HEK293 (cell line): ENCODE results near the gene E2F1.

Experiments used
- CTCF ChIA-PET: fragments of 350-600 bp; formaldehyde crosslinking; extraction: SDS; loops from one replicate; lab custom pipeline; 2021; ENCODE audit warnings: antibody characterized with exemption; lab: Yijun Ruan, JAX
- POLR2A ChIA-PET: fragments of 300-600 bp; formaldehyde crosslinking; extraction: SDS; loops from one replicate; lab custom pipeline; 2020; ENCODE audit warnings: antibody characterized with exemption, inconsistent platforms; lab: Yijun Ruan, JAX
- H3K27ac ChIP-seq: fragments of 200-500 bp; sonication (Bioruptor generic); 2 replicates; pipeline ENCODE4 v1.5.1; 2014; ENCODE audit warnings: low read depth, low read length, control low read depth, inconsistent platforms; ENCODE audit errors: extremely low read depth
- H3K36me3 ChIP-seq, 2 experiments: fragments of 200-500 bp in 1 of 2; sonication (Bioruptor generic) in 1 of 2; 1 replicate in 1 of 2; 2 replicates in 1 of 2; pipeline ENCODE4 v1.5.1; 2014 to 2017; ENCODE audit warnings: inconsistent platforms in 2 of 2, low read length in 2 of 2; ENCODE audit not compliant: control insufficient read depth in 2 of 2, insufficient read depth in 1 of 2
- H3K4me1 ChIP-seq: fragments of 200-500 bp; sonication (Bioruptor generic); 2 replicates; pipeline ENCODE4 v1.5.1; 2014; ENCODE audit warnings: mild to moderate bottlenecking, low read length, inconsistent platforms; ENCODE audit not compliant: control insufficient read depth, insufficient read depth
- H3K4me3 ChIP-seq: 2 replicates; pipeline ENCODE4 v1.5.1; 2011; ENCODE audit warnings: low read depth, mild to moderate bottlenecking, control low read depth, low read length, moderate library complexity
- H3K9me3 ChIP-seq: fragments of 200-500 bp; sonication (Bioruptor generic); 2 replicates; pipeline ENCODE4 v1.5.1; 2014; ENCODE audit warnings: low read depth, low read length, inconsistent platforms; ENCODE audit not compliant: control insufficient read depth, insufficient read depth
- HOXA7 ChIP-seq: sonication (generic); formaldehyde crosslinking; IDR thresholded peaks from 2 replicates; pipeline ENCODE4 v1.8.1; 2022; ENCODE audit warnings: missing genetic modification reagents, borderline replicate concordance
- KLF17 ChIP-seq: fragments of 450-650 bp; formaldehyde crosslinking; IDR thresholded peaks from 2 replicates; pipeline ENCODE4 v1.5.1; 2016; ENCODE audit warnings: missing biosample characterization, missing genetic modification characterization
- YY1 ChIP-seq: fragments of 450-650 bp; formaldehyde crosslinking; IDR thresholded peaks from 2 replicates; pipeline ENCODE4 v1.5.1; 2018; ENCODE audit warnings: missing biosample characterization, missing genetic modification characterization
- ZFP3 ChIP-seq: fragments of 450-650 bp; formaldehyde crosslinking; IDR thresholded peaks from 2 replicates; pipeline ENCODE4 v1.5.1; 2016; ENCODE audit warnings: low read depth, missing biosample characterization, missing genetic modification characterization
- ZNF518A ChIP-seq: fragments of 450-650 bp; formaldehyde crosslinking; conservative IDR thresholded peaks from 2 replicates; pipeline ENCODE4 v1.5.1; 2016; ENCODE audit warnings: low read depth, missing biosample characterization, missing genetic modification characterization
- ZNF600 ChIP-seq: fragments of 450-650 bp; formaldehyde crosslinking; IDR thresholded peaks from 2 replicates; pipeline ENCODE4 v1.5.1; 2016; ENCODE audit warnings: missing biosample characterization, missing genetic modification characterization
- ZNF629 ChIP-seq: fragments of 450-650 bp; formaldehyde crosslinking; IDR thresholded peaks from 2 replicates; pipeline ENCODE4 v1.5.1; 2017; ENCODE audit warnings: missing biosample characterization, missing genetic modification characterization
- ZNF660 ChIP-seq: fragments of 450-650 bp; IDR thresholded peaks from 2 replicates; pipeline ENCODE4 v1.5.1; 2018; ENCODE audit warnings: missing biosample characterization, mild to moderate bottlenecking, missing genetic modification characterization
- ZNF76 ChIP-seq: fragments of 450-650 bp; formaldehyde crosslinking; IDR thresholded peaks from 2 replicates; pipeline ENCODE4; 2016; ENCODE audit warnings: low read depth, missing biosample characterization, missing genetic modification characterization, borderline replicate concordance

Gene E2F1

GRCh38 chr20:33716498-33716897, 30.3 kb upstream of the E2F1 start (continued):
- no peak for TF ChIP-seq ZFP3 (tag by site-specific recombination)
- no peak for TF ChIP-seq ZNF76 (tag by site-specific recombination)

- POLR2A ChIA-PET: interaction anchor here (0.6 kb wide), 1 partner anchor 1257 kb away, joined by 3 read pairs; no protein-coding TSS in a partner anchor
- CTCF ChIA-PET: interaction anchor here (1.3 kb wide), 1 partner anchor 23 kb away, joined by 3 read pairs; no protein-coding TSS in a partner anchor
These were observed 27.7 kb upstream of the E2F1 start for GRCh38 chr20:33713865-33714367.

GRCh38 chr20:33711446-33711738, 25.2 kb upstream of the E2F1 start:
- Histone ChIP-seq H3K9me3 (no peaks in the 10 kb centered on the region), H3K4me1 (no peaks in the 10 kb centered on the region), H3K36me3 (no peaks in the 10 kb centered on the region), H3K4me3 (no peak overlapping the region), H3K27ac (no peak overlapping the region)
- ChIA-PET CTCF (no interaction called here), POLR2A (no interaction called here)
- TF ChIP-seq ZNF629 (tag by site-specific recombination): no peak
- TF ChIP-seq YY1: no peak
- TF ChIP-seq ZNF600 (tag by site-specific recombination): no peak

More at GRCh38 chr20:33713865-33714367, 27.7 kb upstream of the E2F1 start:
- H3K4me1 ChIP-seq: no peaks in the 10 kb centered on the region
- H3K9me3 ChIP-seq: no peaks in the 10 kb centered on the region
- no peaks in the 10 kb centered on the region for H3K36me3 ChIP-seq
- H3K27ac ChIP-seq: no peak overlapping the region
- TF ChIP-seq ZNF518A (tag by site-specific recombination) (no peak), HOXA7 (CRISPR knock-in tag) (no peak)
- H3K4me3 ChIP-seq: no peak overlapping the region

- H3K4me3 ChIP-seq: no peak overlapping the region
- H3K27ac ChIP-seq: no peak overlapping the region
- TF ChIP-seq KLF17 (tag by site-specific recombination) (0 out of 2 replicates have a peak, but pooled peaks have one; percentile 29), ZNF660 (tag by site-specific recombination) (no peak)
- POLR2A ChIA-PET: no interaction called here
- no peaks in the 10 kb centered on the region for H3K4me1 ChIP-seq
- no peaks in the 10 kb centered on the region for H3K9me3 ChIP-seq
- CTCF ChIA-PET: no interaction called here
- H3K36me3 ChIP-seq: no peaks in the 10 kb centered on the region
These were observed 24.7 kb upstream of the E2F1 start for GRCh38 chr20:33710681-33711445.
